ENCODE measurements around the gene CNFN.

The CNFN gene

GRCh38 chr19:42344336-42344893, 45.7 kb downstream of the CNFN start:
- no peak for TF ChIP-seq CREB1 (IDR thresholded peaks at IDR 0.05; ENCODE audit: low read depth)
- no peak for TF ChIP-seq TAF1 (IDR thresholded peaks at IDR 0.05; ENCODE audit: low read depth)

GRCh38 chr19:42343344-42344110, 46.6 kb downstream of the CNFN start:
- TF ChIP-seq NFIC (IDR thresholded peaks at IDR 0.05) (no peak), EP300 (IDR thresholded peaks at IDR 0.05; ENCODE audit: borderline replicate concordance) (no peak), FOXM1 (IDR thresholded peaks at IDR 0.05; ENCODE audit: borderline replicate concordance, low read depth) (no peak), TAF1 (IDR thresholded peaks at IDR 0.05; ENCODE audit: low read depth) (no peak), USF1 (IDR thresholded peaks at IDR 0.05) (no peak), CREB1 (IDR thresholded peaks at IDR 0.05; ENCODE audit: low read depth) (no peak), TCF12 (IDR thresholded peaks at IDR 0.05; ENCODE audit: low read depth) (no peak), ZBTB7A (IDR thresholded peaks at IDR 0.05; ENCODE audit: low read depth) (no peak), MAX (IDR thresholded peaks at IDR 0.05) (no peak), TEAD4 (IDR thresholded peaks at IDR 0.05) (no peak), RAD21 (IDR thresholded peaks at IDR 0.05; ENCODE audit: low read depth) (no peak), CEBPB (IDR thresholded peaks at IDR 0.05) (no peak), EGR1 (IDR thresholded peaks at IDR 0.05) (no peak), REST (IDR thresholded peaks at IDR 0.05; ENCODE audit: low read depth) (no peak)
